Mesendoderm (in vitro differentiated cells): ENCODE measurements around the gene PCYOX1L.

Experiments
- DNase-seq: peaks from one replicate; pipeline ENCODE4 v3.0.0; 2013
- H2AK5ac ChIP-seq: 2 replicates; pipeline ENCODE4 v1.6.1; 2013; ENCODE audit warnings: low read length, inconsistent platforms
- H2BK120ac ChIP-seq: 2 replicates; pipeline ENCODE4 v1.6.1; 2013; ENCODE audit warnings: low read depth, mild to moderate bottlenecking, low read length, moderate library complexity, mixed read lengths
- H2BK15ac ChIP-seq: replicated peaks from 2 replicates; pipeline ENCODE4 v1.6.1; 2013; ENCODE audit warnings: low read depth, mild to moderate bottlenecking, moderate library complexity
- H2BK5ac ChIP-seq: 2 replicates; pipeline ENCODE4 v1.6.1; 2013; ENCODE audit warnings: low read length, inconsistent platforms
- H3K18ac ChIP-seq: 2 replicates; pipeline ENCODE4 v1.6.1; 2013; ENCODE audit warnings: mild to moderate bottlenecking, low read length, mixed read lengths
- H3K23ac ChIP-seq: one replicate; pipeline ENCODE4 v1.6.1; 2013; ENCODE audit warnings: low read length
- H3K27ac ChIP-seq: 2 replicates; pipeline ENCODE4 v1.5.1; 2013; ENCODE audit warnings: low read depth, mild to moderate bottlenecking, inconsistent platforms, low read length, moderate library complexity
- H3K27me3 ChIP-seq: 2 replicates; pipeline ENCODE4 v1.6.1; 2013; ENCODE audit warnings: low read length, control low read depth, mild to moderate bottlenecking, inconsistent platforms; ENCODE audit not compliant: insufficient read depth, poor library complexity
- H3K36me3 ChIP-seq: 2 replicates; pipeline ENCODE4 v1.6.1; 2013; ENCODE audit warnings: low read length, inconsistent platforms; ENCODE audit not compliant: control insufficient read depth, insufficient read depth
- H3K4ac ChIP-seq: one replicate; pipeline ENCODE4 v1.6.1; 2013; ENCODE audit warnings: low read depth, mild to moderate bottlenecking, low read length, moderate library complexity
- H3K4me1 ChIP-seq: 2 replicates; pipeline ENCODE4 v1.6.1; 2013; ENCODE audit warnings: low read depth, low read length, inconsistent platforms; ENCODE audit not compliant: control insufficient read depth
- H3K4me2 ChIP-seq: 2 replicates; pipeline ENCODE4 v1.6.1; 2013; ENCODE audit warnings: low read length
- H3K4me3 ChIP-seq: 2 replicates; pipeline ENCODE4 v1.5.1; 2013; ENCODE audit warnings: mild to moderate bottlenecking, low read length
- H3K56ac ChIP-seq: one replicate; pipeline ENCODE4 v1.6.1; 2013; ENCODE audit warnings: low read length
- H3K79me1 ChIP-seq: 2 replicates; pipeline ENCODE4 v1.6.1; 2013; ENCODE audit warnings: low read length, inconsistent platforms
- H3K79me2 ChIP-seq: 2 replicates; pipeline ENCODE4 v1.6.1; 2013; ENCODE audit warnings: mild to moderate bottlenecking, low read length; ENCODE audit not compliant: control insufficient read depth, insufficient read depth
- H3K9ac ChIP-seq: 2 replicates; pipeline ENCODE4 v1.6.1; 2013; ENCODE audit warnings: low read length, inconsistent platforms
- H4K5ac ChIP-seq: one replicate; pipeline ENCODE4 v1.6.1; 2013; ENCODE audit warnings: low read length
- H4K8ac ChIP-seq: one replicate; pipeline ENCODE4 v1.6.1; 2013; ENCODE audit warnings: low read depth, mild to moderate bottlenecking, control low read depth, low read length, moderate library complexity
- WGBS: extraction: QIAGEN DNeasy Blood & Tissue Kit; methylation state at CpG from one replicate; pipeline ENCODE4 v1.1.7; 2013; ENCODE audit warnings: low lambda C conversion rate, missing lambda C conversion rate; ENCODE audit not compliant: insufficient coverage; ENCODE audit errors: extremely low coverage; 5-methylcytosine and 5-hydroxymethylcytosine counted together

The PCYOX1L gene

GRCh38 chr5:149322518-149322917 lies 35.3 kb upstream of the PCYOX1L start:
- Histone ChIP-seq H3K4me2 (no peak overlapping the region), H2AK5ac (no peak overlapping the region), H4K5ac (no peak overlapping the region), H2BK5ac (no peak overlapping the region), H3K9ac (no peak overlapping the region), H2BK120ac (no peak overlapping the region), H3K79me1 (no peaks in the 10 kb centered on the region), H3K56ac (no peak overlapping the region), H2BK15ac (no peak overlapping the region), H3K79me2 (no peaks in the 10 kb centered on the region), H3K18ac (no peak overlapping the region), H3K4me1 (no peaks in the 10 kb centered on the region), H3K4ac (no peak overlapping the region), H3K27ac (no peak overlapping the region), H3K36me3 (no peaks in the 10 kb centered on the region), H3K27me3 (no peaks in the 10 kb centered on the region), H4K8ac (no peak overlapping the region), H3K4me3 (no peak overlapping the region), H3K23ac (no peak overlapping the region)
- no CpG with 5 or more reads among the region's 12 CpGs for WGBS
- DNase-seq, result no peak

- no peak overlapping the region for H4K8ac ChIP-seq
- H3K23ac ChIP-seq, result no peak overlapping the region
- no peaks in the 10 kb centered on the region for H3K4me1 ChIP-seq
- no peaks in the 10 kb centered on the region for H3K79me1 ChIP-seq
- no peak overlapping the region for H2AK5ac ChIP-seq
- H2BK15ac ChIP-seq, result no peak overlapping the region
- no peaks in the 10 kb centered on the region for H3K27me3 ChIP-seq
- H4K5ac ChIP-seq, result no peak overlapping the region
- no peaks in the 10 kb centered on the region for H3K79me2 ChIP-seq
- no peak overlapping the region for H3K4ac ChIP-seq
- H3K27ac ChIP-seq, result no peak overlapping the region
- no peak overlapping the region for H3K56ac ChIP-seq
- H2BK120ac ChIP-seq, result no peak overlapping the region
- no peak overlapping the region for H3K4me2 ChIP-seq
- H2BK5ac ChIP-seq, result no peak overlapping the region
- no peak for DNase-seq
- no peak overlapping the region for H3K4me3 ChIP-seq
- H3K36me3 ChIP-seq, result no peaks in the 10 kb centered on the region
- no peak overlapping the region for H3K9ac ChIP-seq
- H3K18ac ChIP-seq, result no peak overlapping the region
Measured at GRCh38 chr5:149323210-149323609, 34.6 kb upstream of the PCYOX1L start.

DNA sequence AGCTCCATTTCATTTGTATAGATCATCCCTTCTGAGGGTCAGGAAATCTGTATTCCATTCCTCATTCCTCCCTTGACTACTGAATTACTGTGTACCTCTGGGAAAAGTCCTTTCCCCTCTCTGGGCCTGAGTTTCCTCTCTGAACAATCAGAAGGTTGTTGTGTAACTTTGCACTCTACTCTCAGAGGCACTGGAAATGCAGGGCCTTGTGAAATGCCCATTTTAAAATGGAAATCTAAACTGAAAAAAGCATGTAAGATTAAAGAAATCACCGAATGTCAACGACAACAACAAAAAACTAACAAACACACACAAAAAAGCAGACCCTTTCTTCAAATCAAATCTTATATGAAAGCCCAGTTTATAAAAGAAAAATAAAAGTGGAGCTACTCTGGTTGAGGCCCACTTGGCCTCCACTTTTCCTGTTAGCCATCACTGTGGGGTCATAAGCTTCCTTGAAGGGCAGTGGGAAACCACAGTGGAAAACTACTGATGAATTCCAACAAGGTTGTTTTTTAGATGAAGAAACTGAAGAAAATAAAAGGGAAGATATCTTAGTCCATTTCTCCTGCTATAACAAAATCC lies 34.1 kb upstream of the PCYOX1L start:
- no peak overlapping the region for H3K9ac ChIP-seq
- 100% methylated on average over 2 of the region's 2 CpGs for WGBS
- no peaks in the 10 kb centered on the region for H3K27me3 ChIP-seq
- H3K4me1 ChIP-seq, result no peaks in the 10 kb centered on the region
- H4K5ac ChIP-seq, result no peak overlapping the region
- no peak overlapping the region for H2AK5ac ChIP-seq
- H3K27ac ChIP-seq, result no peak overlapping the region
- H3K79me2 ChIP-seq, result no peaks in the 10 kb centered on the region
- no peak overlapping the region for H3K4ac ChIP-seq
- no peaks in the 10 kb centered on the region for H3K36me3 ChIP-seq
- no peak overlapping the region for H3K18ac ChIP-seq
- H3K79me1 ChIP-seq, result no peaks in the 10 kb centered on the region
- H4K8ac ChIP-seq, result no peak overlapping the region
- no peak overlapping the region for H2BK120ac ChIP-seq
- no peak overlapping the region for H3K23ac ChIP-seq
- no peak overlapping the region for H2BK5ac ChIP-seq
- H3K4me2 ChIP-seq, result no peak overlapping the region
- no peak overlapping the region for H3K56ac ChIP-seq
- DNase-seq, result no peak
- H3K4me3 ChIP-seq, result no peak overlapping the region
- H2BK15ac ChIP-seq, result no peak overlapping the region

DNA sequence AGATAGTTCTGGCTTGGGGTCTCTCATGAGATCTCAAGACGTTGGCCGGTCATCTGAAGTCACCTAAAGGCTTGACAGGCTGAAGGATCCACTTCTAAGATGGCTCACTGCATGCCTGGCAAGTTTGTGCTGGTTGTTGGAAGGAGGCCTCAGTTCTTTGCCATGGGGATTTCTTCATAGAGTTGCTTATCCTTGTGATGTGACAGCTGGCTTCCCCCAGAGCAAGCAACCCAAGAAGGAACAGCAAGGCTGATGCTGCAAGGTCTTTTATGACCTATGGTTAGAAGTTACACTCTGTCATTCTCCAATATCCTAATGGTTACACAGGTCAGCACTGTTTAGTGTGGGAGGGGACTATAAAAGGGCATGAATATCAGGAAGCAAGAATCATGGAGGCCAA lies 33.2 kb upstream of the PCYOX1L start:
- H3K4me2 ChIP-seq, result no peak overlapping the region
- no peaks in the 10 kb centered on the region for H3K36me3 ChIP-seq
- H4K8ac ChIP-seq, result no peak overlapping the region
- H3K23ac ChIP-seq, result no peak overlapping the region
- no peak overlapping the region for H2AK5ac ChIP-seq
- H3K4me3 ChIP-seq, result no peak overlapping the region
- no peak overlapping the region for H2BK5ac ChIP-seq
- no peak overlapping the region for H4K5ac ChIP-seq
- H3K79me2 ChIP-seq, result no peaks in the 10 kb centered on the region
- no peak for DNase-seq
- WGBS, result no CpG with 5 or more reads among the region's 2 CpGs
- H3K27me3 ChIP-seq, result no peaks in the 10 kb centered on the region
- H2BK15ac ChIP-seq, result no peak overlapping the region
- H2BK120ac ChIP-seq, result no peak overlapping the region
- no peaks in the 10 kb centered on the region for H3K4me1 ChIP-seq
- H3K79me1 ChIP-seq, result no peaks in the 10 kb centered on the region
- H3K56ac ChIP-seq, result no peak overlapping the region
- no peak overlapping the region for H3K4ac ChIP-seq
- no peak overlapping the region for H3K18ac ChIP-seq
- H3K27ac ChIP-seq, result no peak overlapping the region
- no peak overlapping the region for H3K9ac ChIP-seq

- H3K79me2 ChIP-seq, result no peaks in the 10 kb centered on the region
- no peak overlapping the region for H3K4me3 ChIP-seq
- no peak overlapping the region for H3K4ac ChIP-seq
- H2BK5ac ChIP-seq, result no peak overlapping the region
- no peak for DNase-seq
- no peak overlapping the region for H3K18ac ChIP-seq
- no peak overlapping the region for H3K56ac ChIP-seq
- no peak overlapping the region for H2BK15ac ChIP-seq
- no peak overlapping the region for H3K9ac ChIP-seq
- H3K4me1 ChIP-seq, result no peaks in the 10 kb centered on the region
- H2AK5ac ChIP-seq, result no peak overlapping the region
- no peak overlapping the region for H3K27ac ChIP-seq
- no peak overlapping the region for H3K4me2 ChIP-seq
- H4K5ac ChIP-seq, result no peak overlapping the region
- no peaks in the 10 kb centered on the region for H3K79me1 ChIP-seq
- no peak overlapping the region for H2BK120ac ChIP-seq
- H3K36me3 ChIP-seq, result no peaks in the 10 kb centered on the region
- H4K8ac ChIP-seq, result no peak overlapping the region
- H3K23ac ChIP-seq, result no peak overlapping the region
- H3K27me3 ChIP-seq, result no peaks in the 10 kb centered on the region
Measured at GRCh38 chr5:149325166-149325735, 32.6 kb upstream of the PCYOX1L start.

- Histone ChIP-seq H3K18ac (no peak overlapping the region), H3K23ac (peak overlapping the region; percentile 45), H3K27me3 (no peaks in the 10 kb centered on the region), H3K4me3 (no peak overlapping the region), H3K4ac (no peak overlapping the region), H2BK5ac (no peak overlapping the region), H4K8ac (no peak overlapping the region), H3K4me2 (no peak overlapping the region), H3K56ac (no peak overlapping the region), H2BK120ac (no peak overlapping the region), H3K36me3 (no peaks in the 10 kb centered on the region), H2AK5ac (no peak overlapping the region), H3K27ac (no peak overlapping the region), H3K9ac (no peak overlapping the region), H3K4me1 (no peaks in the 10 kb centered on the region), H3K79me2 (no peaks in the 10 kb centered on the region), H4K5ac (no peak overlapping the region), H3K79me1 (no peaks in the 10 kb centered on the region), H2BK15ac (no peak overlapping the region)
- WGBS, result no CpG with 5 or more reads among the region's 5 CpGs
- no peak for DNase-seq
Measured at GRCh38 chr5:149325894-149326293, 32.0 kb upstream of the PCYOX1L start.
